H1 (cell line): ENCODE measurements around the gene OR56A3. TPM values are rescaled to one million over a fixed set of nuclear protein-coding genes. Genes with fewer than 3 reads are reported as not detected.

ENCODE experiments used
- CTCF ChIA-PET: fragments of 300-600 bp; sonication (Branson Sonifier 250); formaldehyde crosslinking; loops from one replicate; lab custom pipeline; 2021; ENCODE audit not compliant: partially characterized antibody; lab: Charles Lee
- POLR2A ChIA-PET: fragments of 300-600 bp; sonication (Branson Sonifier 250); formaldehyde crosslinking; loops from one replicate; lab custom pipeline; 2021; ENCODE audit warnings: inconsistent platforms; ENCODE audit not compliant: partially characterized antibody; lab: Charles Lee
- DNase-seq, 2 experiments: peaks; one replicate each; pipeline versions ENCODE4 v3.0.0 to v3.0.0-alpha.2; 2010 to 2022; ENCODE audit warnings: low spot score in 2 of 2, low read depth in 1 of 2, mixed read lengths in 1 of 2
- FAIRE-seq: peaks from 2 replicates; lab custom pipeline; 2011; peaks lifted over from hg19 to GRCh38; lab: Jason Lieb, UNC
- H2AFZ ChIP-seq: 2 replicates; pipeline ENCODE4 v1.8.1; 2012; ENCODE audit warnings: low read length, inconsistent platforms
- H2AK5ac ChIP-seq: 2 replicates; pipeline ENCODE4 v1.6.1; 2013; ENCODE audit warnings: low read depth, low read length
- H2BK120ac ChIP-seq: replicated peaks from 2 replicates; pipeline ENCODE3; 2013; ENCODE audit warnings: low read depth, low read length, inconsistent platforms
- H2BK12ac ChIP-seq: 2 replicates; pipeline ENCODE4 v1.6.1; 2013; ENCODE audit warnings: low read depth, low read length
- H2BK15ac ChIP-seq: 2 replicates; pipeline ENCODE4 v1.6.1; 2013; ENCODE audit warnings: low read length
- H2BK20ac ChIP-seq: 2 replicates; pipeline ENCODE4 v1.6.1; 2013; ENCODE audit warnings: low read length
- H2BK5ac ChIP-seq: 2 replicates; pipeline ENCODE4 v1.6.1; 2013; ENCODE audit warnings: low read depth, low read length
- H3K14ac ChIP-seq: 2 replicates; pipeline ENCODE4 v1.6.1; 2013; ENCODE audit warnings: inconsistent platforms; ENCODE audit not compliant: insufficient read length
- H3K18ac ChIP-seq: 2 replicates; pipeline ENCODE4 v1.6.1; 2013; ENCODE audit warnings: low read length; ENCODE audit errors: extremely low read depth
- H3K23ac ChIP-seq: 2 replicates; pipeline ENCODE4 v1.6.1; 2013; ENCODE audit warnings: inconsistent platforms; ENCODE audit not compliant: insufficient read length
- H3K23me2 ChIP-seq: 2 replicates; pipeline ENCODE4 v1.6.1; 2013; ENCODE audit warnings: low read depth, low read length
- H3K27ac ChIP-seq: 2 replicates; pipeline ENCODE4 v1.6.1; 2011; ENCODE audit warnings: low read depth, low read length, inconsistent platforms
- H3K27me3 ChIP-seq, 4 experiments: replicated peaks in 1 of 4; 1 replicate in 1 of 4; 2 replicates in 3 of 4; pipeline versions ENCODE4 v1.6.1 to v1.8.1; 2011 to 2013; ENCODE audit warnings: low read length in 3 of 4, mild to moderate bottlenecking in 3 of 4, inconsistent platforms in 2 of 4, mixed read lengths in 2 of 4, moderate library complexity in 1 of 4; ENCODE audit not compliant: control insufficient read depth in 3 of 4, insufficient read depth in 3 of 4; ENCODE audit errors: extremely low read depth in 1 of 4
- H3K36me3 ChIP-seq, 4 experiments: 2 replicates each; pipeline versions ENCODE4 v1.6.1 to v1.8.1; 2011 to 2013; ENCODE audit warnings: mild to moderate bottlenecking in 4 of 4, low read length in 3 of 4, moderate library complexity in 2 of 4, control low read depth in 1 of 4, inconsistent platforms in 1 of 4; ENCODE audit not compliant: insufficient read depth in 4 of 4, control insufficient read depth in 2 of 4
- H3K4ac ChIP-seq: replicated peaks from 2 replicates; pipeline ENCODE3; 2013; ENCODE audit warnings: low read length, low read depth, mixed read lengths, inconsistent platforms; ENCODE audit not compliant: insufficient read length
- H3K4me1 ChIP-seq, 4 experiments: replicated peaks in 1 of 4; 1 replicate in 1 of 4; 2 replicates in 3 of 4; pipeline versions ENCODE4 v1.6.1 to v1.8.1; 2011 to 2013; ENCODE audit warnings: low read length in 3 of 4, inconsistent platforms in 2 of 4, mixed read lengths in 1 of 4; ENCODE audit not compliant: insufficient read depth in 4 of 4, control insufficient read depth in 3 of 4
- H3K4me2 ChIP-seq, 2 experiments: 2 replicates each; pipeline versions ENCODE4 v1.6.1 to v1.8.1; 2011 to 2013; ENCODE audit warnings: low read depth in 2 of 2, low read length in 2 of 2, control low read depth in 1 of 2, inconsistent platforms in 1 of 2, mild to moderate bottlenecking in 1 of 2; ENCODE audit not compliant: insufficient read depth in 1 of 2
- H3K4me3 ChIP-seq, 4 experiments: fragments of 200-600, 300-600 bp in 1 of 4; sonication (generic), shearing (Covaris generic), sonication (Bioruptor Twin) in 1 of 4; 2 replicates each; pipeline versions ENCODE4 v1.5.1 to v1.8.1; 2011 to 2016; ENCODE audit warnings: low read length in 4 of 4, low read depth in 3 of 4, control low read depth in 2 of 4, inconsistent platforms in 2 of 4, mild to moderate bottlenecking in 2 of 4, mixed read lengths in 1 of 4, moderate library complexity in 1 of 4; ENCODE audit not compliant: insufficient read depth in 2 of 4; ENCODE audit errors: extremely low read depth in 1 of 4
- H3K56ac ChIP-seq: replicated peaks from 2 replicates; pipeline ENCODE3; 2013; ENCODE audit warnings: low read depth, mild to moderate bottlenecking, mixed read lengths, low read length, inconsistent platforms; ENCODE audit not compliant: insufficient read length
- H3K79me1 ChIP-seq: 2 replicates; pipeline ENCODE4 v1.6.1; 2013; ENCODE audit warnings: low read depth, low read length, control low read depth
- H3K79me2 ChIP-seq, 2 experiments: 2 replicates each; pipeline versions ENCODE4 v1.6.1 to v1.8.1; 2012 to 2013; ENCODE audit warnings: low read length in 2 of 2, mild to moderate bottlenecking in 2 of 2, inconsistent platforms in 1 of 2; ENCODE audit not compliant: insufficient read depth in 2 of 2, control insufficient read depth in 1 of 2
- H3K9ac ChIP-seq, 4 experiments: replicated peaks in 1 of 4; 1 replicate in 1 of 4; 2 replicates in 3 of 4; pipeline versions ENCODE4 v1.6.1 to v1.8.1; 2011 to 2013; ENCODE audit warnings: low read depth in 3 of 4, low read length in 3 of 4, control low read depth in 2 of 4, mild to moderate bottlenecking in 2 of 4, moderate library complexity in 2 of 4, inconsistent platforms in 1 of 4; ENCODE audit errors: extremely low read depth in 1 of 4
- H3K9me3 ChIP-seq, 2 experiments: 2 replicates each; pipeline versions ENCODE4 v1.6.1 to v1.8.1; 2012 to 2013; ENCODE audit warnings: mild to moderate bottlenecking in 2 of 2, moderate library complexity in 2 of 2, control low read depth in 1 of 2, inconsistent platforms in 1 of 2, low read depth in 1 of 2, low read length in 1 of 2, mixed read lengths in 1 of 2; ENCODE audit not compliant: insufficient read depth in 2 of 2
- H4K20me1 ChIP-seq, 2 experiments: replicated peaks in 1 of 2; 2 replicates each; pipeline versions ENCODE3 to v1.8.1; 2011 to 2013; ENCODE audit warnings: inconsistent platforms in 2 of 2, low read length in 2 of 2, mild to moderate bottlenecking in 1 of 2; ENCODE audit not compliant: insufficient read depth in 2 of 2, control insufficient read depth in 1 of 2
- H4K5ac ChIP-seq: 2 replicates; pipeline ENCODE4 v1.6.1; 2013; ENCODE audit warnings: low read length, low read depth, mixed read lengths, inconsistent platforms; ENCODE audit not compliant: insufficient read length
- H4K8ac ChIP-seq: 2 replicates; pipeline ENCODE4 v1.8.0; 2013; ENCODE audit warnings: mild to moderate bottlenecking, moderate library complexity, low read length, inconsistent platforms; ENCODE audit not compliant: insufficient read depth; ENCODE audit errors: extremely low read depth
- H4K91ac ChIP-seq: replicated peaks from 2 replicates; pipeline ENCODE3; 2013; ENCODE audit warnings: low read length, mixed read lengths, inconsistent platforms; ENCODE audit not compliant: insufficient read length
- PHF8 ChIP-seq: fragments of 200-600 bp; sonication (generic); conservative IDR thresholded peaks from 2 replicates; pipeline ENCODE4 v1.7.1; 2012; ENCODE audit warnings: low read depth, mild to moderate bottlenecking, inconsistent platforms, low read length, moderate library complexity
- SIX5 ChIP-seq: IDR thresholded peaks from 2 replicates; pipeline ENCODE4 v1.6.1; 2011; ENCODE audit warnings: mild to moderate bottlenecking, low read depth, low read length
- WGBS, 2 experiments: shearing (Covaris generic) in 1 of 2; methylation state at CpG; one replicate each; pipeline versions ENCODE4 v1.1.6 to v1.1.7; 2013 to 2015; ENCODE audit warnings: low lambda C conversion rate in 2 of 2, mixed read lengths in 2 of 2, inconsistent platforms in 1 of 2, low coverage in 1 of 2, missing lambda C conversion rate in 1 of 2; ENCODE audit not compliant: insufficient replicate concordance in 2 of 2, insufficient coverage in 1 of 2, insufficient read length in 1 of 2; ENCODE audit errors: extremely low coverage in 1 of 2, missing lambda C conversion rate in 1 of 2; 5-methylcytosine and 5-hydroxymethylcytosine counted together
- polyA plus RNA-seq, 7 experiments: library from polyadenylated mRNA; depleted of rRNA in 3 of 7; stranded (reverse) in 5 of 7; unstranded in 2 of 7; fragments of >200 nt in 5 of 7; fragments of 200-250 nt in 2 of 7; gene quantifications; 1 replicate in 5 of 7; 2 replicates in 1 of 7; 4 replicates in 1 of 7; pipeline versions ENCODE4 v1.2.1 to v1.2.3, GENCODE V29; 2011 to 2013; ENCODE audit warnings: missing spikeins in 2 of 7, mixed read lengths in 2 of 7
- total RNA-seq: library from RNA; stranded (reverse); fragmentation: NEBNext Ultra II Directional; extraction: Animal tissue kit (Norgen Biotek cat#: 25700); gene quantifications from 2 replicates; pipeline ENCODE4 v1.2.1, GENCODE V29; 2021

OR56A3 gene
- total and polyA plus RNA-seq, 2 of the 8 experiments (the other 6 are each of a cell fraction or from before 2014, with no cell fraction given): not detected

DNA sequence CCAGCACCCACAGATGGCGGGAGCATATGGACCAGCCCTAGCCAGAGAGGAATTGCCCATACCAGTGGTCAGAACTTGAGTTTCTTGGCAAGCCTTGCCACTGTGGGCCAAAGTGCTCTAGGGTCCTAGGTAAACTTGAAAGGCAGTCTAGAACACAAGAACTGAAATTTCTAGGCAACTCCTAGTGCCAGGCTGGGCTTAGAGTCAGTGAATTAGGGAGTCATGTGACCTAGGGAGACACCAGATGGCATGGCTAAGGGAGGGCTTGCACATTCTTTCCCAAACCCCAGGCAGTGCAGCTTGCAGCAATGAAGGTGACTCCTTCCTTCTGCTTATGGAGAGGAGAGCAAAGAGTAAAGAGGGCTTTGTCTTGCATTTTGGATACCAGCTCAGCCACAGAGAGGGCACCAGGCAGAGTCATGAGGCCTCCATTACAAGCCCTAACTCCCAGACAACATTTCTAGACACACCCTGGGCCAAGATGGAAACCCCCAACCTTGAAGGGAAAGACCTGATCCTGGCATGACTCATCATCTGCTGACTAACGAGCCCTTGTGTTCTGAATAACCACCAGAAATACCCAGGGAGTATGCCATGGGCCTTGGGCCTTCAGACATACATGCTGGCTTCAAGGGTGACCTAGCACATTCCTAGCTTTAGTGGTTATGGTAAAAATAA, 19.2 kb upstream of the OR56A3 start:
- no peak for FAIRE-seq
- Histone ChIP-seq H4K91ac (no peak overlapping the region), H2AFZ (no peak overlapping the region; the same call in 1 of the 2 replicates)

More for the DNA sequence above, 19.2 kb upstream of the OR56A3 start:
- Histone ChIP-seq H3K9ac (no peak overlapping the region), H2BK15ac (no peak overlapping the region), H3K56ac (no peak overlapping the region), H4K8ac (no peak overlapping the region), H3K9me3 (peaks cover 0 to 4% of the 10 kb centered on the region in 2 experiments; a peak in 1 of 4 replicates), H3K36me3 (no peaks in the 10 kb centered on the region), H3K27me3 (no peaks in the 10 kb centered on the region), H3K79me2 (no peaks in the 10 kb centered on the region), H3K18ac (no peak overlapping the region), H2BK20ac (no peak overlapping the region), H3K4ac (no peak overlapping the region), H2BK12ac (no peak overlapping the region), H3K79me1 (no peaks in the 10 kb centered on the region), H3K14ac (no peak overlapping the region), H4K5ac (no peak overlapping the region), H3K4me2 (no peak overlapping the region), H3K27ac (no peak overlapping the region), H3K4me1 (no peaks in the 10 kb centered on the region), H4K20me1 (no peaks in the 10 kb centered on the region), H3K23ac (no peak overlapping the region), H3K4me3 (no peak overlapping the region), H2BK5ac (no peak overlapping the region), H2AK5ac (no peak overlapping the region), H3K23me2 (no peaks in the 10 kb centered on the region), H2BK120ac (no peak overlapping the region)
- POLR2A ChIA-PET: no interaction called here
- WGBS, 2 experiments: 78% methylated on average over 2 of the region's 2 CpGs; no CpG with 5 or more reads in 1 of the 2 experiments
- no peak for TF ChIP-seq SIX5
- TF ChIP-seq PHF8: no peak
- CTCF ChIA-PET: interaction anchor here (1.3 kb wide), 1 partner anchor 335 kb away, joined by 4 read pairs; no protein-coding TSS in a partner anchor
- no peak for DNase-seq
